ENCODE data around the gene ZNF664.

GRCh38 chr12:124031058-124031457, 58.0 kb downstream of the ZNF664 start:
- TF ChIP-seq CTCF (IDR thresholded peaks at IDR 0.05 in 2 of 3, conservative IDR thresholded peaks at IDR 0.05 in 1 of 3; ENCODE audit: borderline replicate concordance in 1 of 3, insufficient read depth in 1 of 3, low read depth in 2 of 3, low read length in 2 of 3) (no peak), SIN3A (IDR thresholded peaks at IDR 0.05; ENCODE audit: low read depth) (no peak), POLR2A (IDR thresholded peaks at IDR 0.05; ENCODE audit: borderline replicate concordance, extremely low read depth, insufficient read depth, insufficient read length) (no peak), EZH2 (IDR thresholded peaks at IDR 0.05) (no peak), EZH2phosphoT487 (IDR thresholded peaks at IDR 0.05; ENCODE audit: borderline replicate concordance) (no peak), CEBPB (IDR thresholded peaks at IDR 0.05; ENCODE audit: low read depth) (no peak), MAX (IDR thresholded peaks at IDR 0.05) (no peak), POLR2AphosphoS5 (IDR thresholded peaks at IDR 0.05; ENCODE audit: low read depth, low read length) (no peak), ATF3 (IDR thresholded peaks at IDR 0.05) (no peak), YY1 (IDR thresholded peaks at IDR 0.05; ENCODE audit: extremely low read depth, insufficient replicate concordance, low read depth, low read length) (no peak)
- TF ChIP-seq, protein P1, sequence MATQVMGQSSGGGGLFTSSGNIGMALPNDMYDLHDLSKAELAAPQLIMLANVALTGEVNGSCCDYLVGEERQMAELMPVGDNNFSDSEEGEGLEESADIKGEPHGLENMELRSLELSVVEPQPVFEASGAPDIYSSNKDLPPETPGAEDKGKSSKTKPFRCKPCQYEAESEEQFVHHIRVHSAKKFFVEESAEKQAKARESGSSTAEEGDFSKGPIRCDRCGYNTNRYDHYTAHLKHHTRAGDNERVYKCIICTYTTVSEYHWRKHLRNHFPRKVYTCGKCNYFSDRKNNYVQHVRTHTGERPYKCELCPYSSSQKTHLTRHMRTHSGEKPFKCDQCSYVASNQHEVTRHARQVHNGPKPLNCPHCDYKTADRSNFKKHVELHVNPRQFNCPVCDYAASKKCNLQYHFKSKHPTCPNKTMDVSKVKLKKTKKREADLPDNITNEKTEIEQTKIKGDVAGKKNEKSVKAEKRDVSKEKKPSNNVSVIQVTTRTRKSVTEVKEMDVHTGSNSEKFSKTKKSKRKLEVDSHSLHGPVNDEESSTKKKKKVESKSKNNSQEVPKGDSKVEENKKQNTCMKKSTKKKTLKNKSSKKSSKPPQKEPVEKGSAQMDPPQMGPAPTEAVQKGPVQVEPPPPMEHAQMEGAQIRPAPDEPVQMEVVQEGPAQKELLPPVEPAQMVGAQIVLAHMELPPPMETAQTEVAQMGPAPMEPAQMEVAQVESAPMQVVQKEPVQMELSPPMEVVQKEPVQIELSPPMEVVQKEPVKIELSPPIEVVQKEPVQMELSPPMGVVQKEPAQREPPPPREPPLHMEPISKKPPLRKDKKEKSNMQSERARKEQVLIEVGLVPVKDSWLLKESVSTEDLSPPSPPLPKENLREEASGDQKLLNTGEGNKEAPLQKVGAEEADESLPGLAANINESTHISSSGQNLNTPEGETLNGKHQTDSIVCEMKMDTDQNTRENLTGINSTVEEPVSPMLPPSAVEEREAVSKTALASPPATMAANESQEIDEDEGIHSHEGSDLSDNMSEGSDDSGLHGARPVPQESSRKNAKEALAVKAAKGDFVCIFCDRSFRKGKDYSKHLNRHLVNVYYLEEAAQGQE (IDR thresholded peaks at IDR 0.05; ENCODE audit: low read depth) = no peak

All from HCT116 (cell line).